Thyroid gland (tissue), 4 donors: ENCODE measurements around the gene PMPCB. TPM values are rescaled to one million over a fixed set of nuclear protein-coding genes. Genes with fewer than 3 reads are reported as not detected.

Source experiments
- DNase-seq, 2 donors: peaks; one replicate each; pipeline ENCODE4 v3.0.0-alpha.2; 2019
- H3K27ac ChIP-seq, 3 donors: fragments of 200-600 bp; sonication (generic); 1 replicate in 2 of 3; 2 replicates in 1 of 3; pipeline ENCODE4 v1.5.1; 2016 to 2019; ENCODE audit warnings: mild to moderate bottlenecking in 1 of 3, moderate library complexity in 1 of 3
- H3K27me3 ChIP-seq: fragments of 200-600 bp; sonication (generic); one replicate; pipeline ENCODE4 v1.5.1; 2019
- H3K36me3 ChIP-seq, 2 donors: fragments of 200-600 bp; sonication (generic); one replicate each; pipeline ENCODE4 v1.5.1; 2016 to 2019
- H3K4me1 ChIP-seq, 2 donors: fragments of 200-600 bp; sonication (generic); one replicate each; pipeline ENCODE4 v1.5.1; 2017 to 2019
- H3K4me3 ChIP-seq, 3 donors: fragments of 200-600 bp; sonication (generic); replicated peaks in 1 of 3; 1 replicate in 2 of 3; 2 replicates in 1 of 3; pipeline ENCODE4 v1.5.1; 2016; ENCODE audit warnings: mild to moderate bottlenecking in 1 of 3
- H3K9me3 ChIP-seq: fragments of 200-600 bp; sonication (generic); one replicate; pipeline ENCODE4 v1.5.1; 2017
- CTCF ChIP-seq, 6 experiments: fragments of 200-600 bp in 3 of 6; fragments of 450-650 bp in 3 of 6; sonication (generic) in 3 of 6; IDR thresholded peaks; one replicate each; pipeline ENCODE4 v1.5.1; 2016 to 2019; ENCODE audit warnings: antibody characterized with exemption in 6 of 6, mild to moderate bottlenecking in 2 of 6, inconsistent platforms in 1 of 6, moderate library complexity in 1 of 6
- POLR2A ChIP-seq, 2 donors: fragments of 450-650 bp; IDR thresholded peaks; one replicate each; pipeline ENCODE4 v1.6.1; 2017; ENCODE audit warnings: antibody characterized with exemption in 2 of 2, mild to moderate bottlenecking in 2 of 2, moderate library complexity in 1 of 2
- WGBS, 2 donors: methylation state at CpG; one replicate each; pipeline ENCODE4 v1.1.5; 2017; 5-methylcytosine and 5-hydroxymethylcytosine counted together
- intact Hi-C: fragments of 100-400 bp; cut with DNase I; formaldehyde crosslinking; loops from one replicate; pipeline ENCODE4 v1.15.1; 2023
- total RNA-seq, 4 donors: library from RNA; depleted of rRNA; stranded (reverse); fragments of >200 nt; gene quantifications; one replicate each; pipeline ENCODE4 v1.2.3, GENCODE V29; 2016

Gene PMPCB
- total RNA-seq, 4 donors from 2014 or later, result 52.1 to 77.4 (median 61.2) TPM

DNA sequence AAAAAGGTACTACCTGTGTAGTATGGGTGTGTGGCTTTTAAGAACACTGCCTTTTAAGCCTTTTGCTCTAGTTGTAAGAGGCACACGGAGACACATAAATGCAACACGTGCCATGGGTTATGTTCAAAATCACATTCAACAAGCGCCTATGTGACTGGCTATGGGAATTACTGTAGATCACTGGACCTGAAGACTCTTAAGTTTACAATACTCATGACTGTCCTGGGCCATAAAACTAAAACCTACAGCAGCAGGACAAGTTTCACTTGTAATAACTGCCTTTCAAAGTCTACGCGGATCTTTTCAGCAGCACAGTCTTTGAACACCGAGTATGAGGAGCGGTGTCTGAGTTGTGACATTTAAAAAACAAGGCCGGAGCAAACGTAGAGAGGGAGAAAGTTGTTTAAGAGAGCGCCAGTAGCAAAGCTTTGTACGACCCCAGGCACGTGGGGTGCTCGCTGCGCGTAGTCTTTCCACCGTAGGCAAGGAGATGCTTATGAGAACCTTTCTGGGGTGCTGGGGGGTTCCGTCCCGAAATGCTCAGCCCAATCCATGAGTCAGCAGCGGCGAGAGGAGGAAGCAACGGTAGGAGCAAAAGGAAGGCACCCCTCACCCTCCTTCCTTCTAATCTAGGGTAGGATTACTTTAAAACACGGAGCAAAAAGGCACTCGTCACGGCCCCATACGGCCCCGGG lies 46.7 kb downstream of the PMPCB start:
- peaks cover 0 to 7% of the 10 kb centered on the region in 2 donors for H3K36me3 ChIP-seq
- WGBS, 2 donors, result 1 to 2% methylated on average over 22 to 26 of the region's 26 CpGs
- DNase-seq, result no peak
- H3K27me3 ChIP-seq, result no peaks in the 10 kb centered on the region
- intact Hi-C loops, result no loop called here
- no peak for TF ChIP-seq POLR2A (IDR thresholded peaks at IDR 0.05)
- TF ChIP-seq CTCF (IDR thresholded peaks at IDR 0.05), result no peak
- peak overlapping the region; percentile 48 to 72 (median 56) for H3K27ac ChIP-seq
- H3K9me3 ChIP-seq, result no peaks in the 10 kb centered on the region
- peaks cover 23 to 27% of the 10 kb centered on the region in 2 donors for H3K4me1 ChIP-seq
- H3K4me3 ChIP-seq, result peak overlapping the region; percentile 63 to 84 (median 84)

DNA sequence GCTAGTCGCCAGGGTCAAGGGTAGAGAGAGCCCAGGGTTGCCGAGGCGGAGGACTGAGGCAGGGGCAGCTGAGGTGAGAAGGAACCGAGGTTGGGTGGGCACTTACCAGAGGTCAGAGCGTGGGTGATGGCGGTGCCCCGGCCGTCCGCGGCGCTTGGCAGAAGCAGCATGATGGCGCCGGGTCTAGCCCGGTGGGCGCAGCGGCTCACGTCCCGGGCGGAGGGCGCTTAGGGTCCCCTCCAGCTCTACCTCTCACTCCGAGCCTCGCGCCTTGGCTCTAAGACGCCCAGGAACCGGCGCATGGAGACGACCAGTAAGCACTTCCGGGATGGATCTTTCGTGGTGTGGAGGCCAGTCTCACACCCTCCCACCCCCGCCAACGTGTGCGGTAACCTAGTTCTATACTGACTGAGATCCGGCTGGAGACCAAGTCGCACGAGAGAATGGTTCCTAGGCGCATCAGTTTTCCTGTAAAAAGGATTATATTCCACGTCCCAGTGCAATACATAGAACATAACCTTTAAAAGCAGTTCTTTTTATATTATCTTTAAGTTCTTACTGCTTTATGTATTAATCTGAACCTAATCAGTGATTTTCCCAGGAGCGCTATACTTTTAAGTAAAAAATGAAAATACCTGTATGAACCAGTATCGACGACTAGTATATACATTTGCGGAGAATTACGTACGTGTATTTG lies 47.4 kb downstream of the PMPCB start, which contains the start of gene DNAJC2:
TSS of gene DNAJC2 (minus strand) at position 315 of the 697 bp plus-strand sequence. CDS start at position 170, 145 bp downstream.
- H3K4me1 ChIP-seq, result peaks cover 30 to 34% of the 10 kb centered on the region in 2 donors
- peak; percentile 83 to 87 for DNase-seq

DNA sequence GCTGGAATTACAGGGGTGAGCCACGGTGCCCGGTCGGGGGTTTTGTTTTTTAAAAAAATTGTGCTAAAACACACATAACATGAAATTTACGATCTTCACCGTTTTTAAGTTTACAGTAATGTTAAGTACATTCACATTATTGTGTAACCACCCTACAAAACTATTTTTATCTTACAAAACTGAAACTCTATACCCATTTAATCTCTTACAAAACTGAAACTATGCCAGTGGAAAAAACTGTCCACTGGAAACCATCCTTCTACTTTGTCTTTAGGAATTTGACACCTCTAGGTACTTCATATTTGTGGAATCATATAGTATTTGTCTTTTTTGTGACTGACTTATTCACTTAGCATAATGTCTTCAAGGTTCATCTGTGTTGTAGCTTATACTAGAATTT lies 49.2 kb downstream of the PMPCB start:
- Histone ChIP-seq H3K36me3 (no peaks in the 10 kb centered on the region), H3K4me1 (peaks cover 39 to 40% of the 10 kb centered on the region in 2 donors), H3K27me3 (no peaks in the 10 kb centered on the region), H3K4me3 (no peak overlapping the region), H3K9me3 (no peaks in the 10 kb centered on the region), H3K27ac (no peak overlapping the region)
- no peak for TF ChIP-seq CTCF (IDR thresholded peaks at IDR 0.05)
- no peak for TF ChIP-seq POLR2A (IDR thresholded peaks at IDR 0.05)
- no peak for DNase-seq
- intact Hi-C loops, result no loop called here
- 94% methylated on average over 5 of the region's 5 CpGs for WGBS, 2 donors

More for the DNA sequence above, 47.4 kb downstream of the PMPCB start, which contains the start of gene DNAJC2:
- Histone ChIP-seq H3K27me3 (no peaks in the 10 kb centered on the region), H3K27ac (peak within 1 kb of the TSS; percentile 48 to 72 (median 56)), H3K4me3 (peak within 1 kb of the TSS; percentile 63 to 84 (median 84)), H3K9me3 (no peaks in the 10 kb centered on the region), H3K36me3 (peaks cover 0 to 5% of the 10 kb centered on the region in 2 donors)
- TF ChIP-seq POLR2A (IDR thresholded peaks at IDR 0.05) (peak in 1 of 2 donors; percentile 69), CTCF (IDR thresholded peaks at IDR 0.05) (no peak)
- intact Hi-C loops, result no loop called here
- 20 to 21% methylated on average over 18 of the region's 43 CpGs for WGBS, 2 donors

GRCh38 chr7:103347507-103348267 lies 50.5 kb downstream of the PMPCB start, which contains the start of gene PSMC2:
PSMC2 (plus strand) TSS chr7:103347643; CDS start chr7:103347712, 69 bp downstream.
- Histone ChIP-seq H3K27me3 (no peaks in the 10 kb centered on the region), H3K4me1 (peaks cover 37 to 39% of the 10 kb centered on the region in 2 donors)

More at GRCh38 chr7:103347507-103348267, 50.5 kb downstream of the PMPCB start, which contains the start of gene PSMC2:
- Histone ChIP-seq H3K4me3 (peak within 1 kb of the TSS; percentile 27 to 71 (median 32)), H3K36me3 (no peaks in the 10 kb centered on the region), H3K27ac (peak within 1 kb of the TSS; percentile 34 to 88 (median 79)), H3K9me3 (no peaks in the 10 kb centered on the region)
- WGBS, 2 donors, result 0 to 1% methylated on average over 24 to 25 of the region's 25 CpGs
- DNase-seq, result peak; percentile 74 to 83
- intact Hi-C loops, result no loop called here
- TF ChIP-seq CTCF (IDR thresholded peaks at IDR 0.05) (peak in 1 of 6 experiments; percentile 7), POLR2A (IDR thresholded peaks at IDR 0.05) (peak in 1 of 2 donors; percentile 52)
